ENCODE results near the gene PTPRD. TPM values are rescaled to one million over a fixed set of nuclear protein-coding genes. Genes with fewer than 3 reads are reported as not detected.

PTPRD gene
- total RNA-seq, 2 experiments from 2014 or later = not detected

DNA sequence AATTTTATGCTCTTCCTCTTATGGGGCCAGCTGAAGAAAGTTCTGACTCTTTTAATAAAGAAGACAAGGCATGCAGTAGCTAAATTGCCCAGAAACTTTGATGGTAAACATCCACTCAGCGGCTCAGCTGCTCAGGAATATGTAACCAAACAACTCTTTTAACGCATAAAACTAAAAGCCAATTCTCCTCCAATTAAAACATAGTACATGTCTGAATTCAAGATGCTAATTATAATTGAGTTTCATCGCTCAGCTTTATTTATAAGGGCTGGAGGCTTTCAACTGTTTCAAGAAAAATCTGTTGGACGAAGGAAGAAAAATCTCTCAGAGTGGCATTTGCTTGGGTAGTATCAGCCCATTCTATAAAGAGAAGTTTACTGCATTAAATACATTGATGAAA, 359.5 kb downstream of the PTPRD start:
- Mint-ChIP-seq H3K27me3 (ENCODE audit: low read depth) (no peaks in the 10 kb centered on the region), H3K4me1 (ENCODE audit: low read depth) (no peaks in the 10 kb centered on the region), H3K36me3 (ENCODE audit: low read depth) (no peaks in the 10 kb centered on the region), H3K27ac (no peak overlapping the region), H3K4me3 (no peak overlapping the region), H3K9me3 (peaks cover 3% of the 10 kb centered on the region)
- CTCF ChIA-PET = no interaction called here
- intact Hi-C loops (cut with micrococcal nuclease) = no loop called here
- no peak for DNase-seq

DNA sequence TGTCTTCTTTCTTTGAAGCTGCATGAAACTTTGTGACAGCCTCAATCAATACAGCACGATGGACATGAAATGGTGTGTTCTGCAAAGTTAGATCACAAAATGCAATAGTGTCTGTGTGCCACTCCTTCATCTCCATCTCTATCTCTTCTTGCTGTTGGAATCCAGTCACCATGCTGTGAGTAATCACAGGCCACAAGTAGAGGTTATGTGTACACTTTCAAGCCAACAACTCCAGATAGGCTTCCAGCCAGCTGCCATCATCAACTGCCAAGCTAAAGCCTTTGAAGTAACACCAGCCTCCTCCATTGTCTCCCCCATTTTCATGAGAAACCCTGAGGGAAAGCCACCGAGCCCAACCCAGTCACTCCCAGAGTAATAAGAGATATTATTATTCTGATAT, 360.6 kb downstream of the PTPRD start:
- H3K36me3 Mint-ChIP-seq (ENCODE audit: low read depth) = no peaks in the 10 kb centered on the region
- H3K27me3 Mint-ChIP-seq (ENCODE audit: low read depth) = no peaks in the 10 kb centered on the region
- no peak for DNase-seq
- H3K9me3 Mint-ChIP-seq = peaks cover 5% of the 10 kb centered on the region
- intact Hi-C loops (cut with micrococcal nuclease) = no loop called here
- H3K4me1 Mint-ChIP-seq (ENCODE audit: low read depth) = no peaks in the 10 kb centered on the region
- CTCF ChIA-PET = no interaction called here
- no peak overlapping the region for H3K4me3 Mint-ChIP-seq
- H3K27ac Mint-ChIP-seq = no peak overlapping the region

DNA sequence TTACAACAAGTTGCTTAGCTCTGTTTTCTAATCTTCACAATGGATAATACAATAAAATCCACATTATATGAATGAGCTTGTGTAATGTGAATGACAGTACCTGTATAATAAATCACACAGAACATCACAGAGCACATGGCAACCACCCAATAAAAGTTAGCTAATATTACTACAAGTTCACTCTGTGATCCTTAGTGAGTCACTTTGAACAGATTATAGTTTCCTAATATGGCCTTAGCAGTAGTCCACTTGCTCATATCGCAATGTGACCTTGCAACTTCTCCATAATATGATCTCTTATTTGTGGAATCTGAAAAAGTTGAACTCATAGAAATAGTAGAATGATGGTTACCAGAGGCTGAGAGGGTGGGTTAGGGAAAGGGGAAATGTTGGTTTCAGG, 361.3 kb downstream of the PTPRD start:
- Mint-ChIP-seq H3K9me3 (peaks cover 5% of the 10 kb centered on the region), H3K36me3 (ENCODE audit: low read depth) (no peaks in the 10 kb centered on the region), H3K27ac (no peak overlapping the region), H3K4me1 (ENCODE audit: low read depth) (no peaks in the 10 kb centered on the region), H3K4me3 (no peak overlapping the region), H3K27me3 (ENCODE audit: low read depth) (no peaks in the 10 kb centered on the region)
- no peak for DNase-seq
- CTCF ChIA-PET = no interaction called here
- intact Hi-C loops (cut with micrococcal nuclease) = no loop called here

DNA sequence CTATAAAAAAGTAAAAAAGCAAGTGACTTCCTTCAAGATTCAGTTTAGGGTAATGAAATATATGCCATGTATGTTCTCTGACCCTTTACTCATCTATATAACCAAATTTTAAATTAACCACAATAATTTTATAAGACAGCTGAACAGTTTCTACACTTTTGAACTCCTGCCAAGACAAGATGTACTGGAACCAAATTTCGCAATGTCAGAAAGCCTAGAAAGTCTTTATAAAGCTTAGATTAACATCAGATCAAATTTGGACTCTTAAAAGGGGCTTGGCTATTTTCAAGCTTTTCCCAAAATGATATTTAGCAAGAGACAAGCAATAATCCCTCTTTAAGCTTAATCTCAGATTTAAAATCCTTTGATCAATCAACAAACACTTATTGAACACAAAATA, 362.6 kb downstream of the PTPRD start:
- no peak overlapping the region for H3K27ac Mint-ChIP-seq
- H3K9me3 Mint-ChIP-seq = peaks cover 9% of the 10 kb centered on the region
- H3K27me3 Mint-ChIP-seq (ENCODE audit: low read depth) = no peaks in the 10 kb centered on the region
- no peak overlapping the region for H3K4me3 Mint-ChIP-seq
- intact Hi-C loops (cut with micrococcal nuclease) = no loop called here
- CTCF ChIA-PET = no interaction called here
- no peak for DNase-seq
- no peaks in the 10 kb centered on the region for H3K4me1 Mint-ChIP-seq (ENCODE audit: low read depth)
- no peaks in the 10 kb centered on the region for H3K36me3 Mint-ChIP-seq (ENCODE audit: low read depth)

DNA sequence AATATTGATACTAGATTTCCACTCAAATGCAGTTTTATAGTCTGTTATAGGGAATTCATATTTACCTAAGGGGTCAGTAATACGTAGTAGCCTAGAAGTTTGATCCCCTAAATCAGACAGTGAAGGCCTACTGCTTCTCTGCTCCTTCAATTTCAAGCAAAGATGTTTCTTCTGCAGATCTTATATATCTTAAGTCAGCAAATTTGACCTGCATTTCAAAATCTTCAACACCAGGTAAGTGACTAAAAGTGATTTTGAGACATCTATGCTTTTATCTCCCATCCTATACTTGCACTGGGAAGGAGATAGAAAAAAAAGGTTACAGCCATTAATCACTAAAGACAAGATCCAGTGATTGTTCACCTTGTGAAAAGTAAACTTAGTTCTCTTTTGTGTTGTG, 363.9 kb downstream of the PTPRD start:
- CTCF ChIA-PET = no interaction called here
- DNase-seq = no peak
- intact Hi-C loops (cut with micrococcal nuclease) = no loop called here
- no peaks in the 10 kb centered on the region for H3K4me1 Mint-ChIP-seq (ENCODE audit: low read depth)
- H3K9me3 Mint-ChIP-seq = peaks cover 8% of the 10 kb centered on the region
- H3K27me3 Mint-ChIP-seq (ENCODE audit: low read depth) = no peaks in the 10 kb centered on the region
- H3K36me3 Mint-ChIP-seq (ENCODE audit: low read depth) = no peaks in the 10 kb centered on the region
- no peak overlapping the region for H3K27ac Mint-ChIP-seq
- no peak overlapping the region for H3K4me3 Mint-ChIP-seq

DNA sequence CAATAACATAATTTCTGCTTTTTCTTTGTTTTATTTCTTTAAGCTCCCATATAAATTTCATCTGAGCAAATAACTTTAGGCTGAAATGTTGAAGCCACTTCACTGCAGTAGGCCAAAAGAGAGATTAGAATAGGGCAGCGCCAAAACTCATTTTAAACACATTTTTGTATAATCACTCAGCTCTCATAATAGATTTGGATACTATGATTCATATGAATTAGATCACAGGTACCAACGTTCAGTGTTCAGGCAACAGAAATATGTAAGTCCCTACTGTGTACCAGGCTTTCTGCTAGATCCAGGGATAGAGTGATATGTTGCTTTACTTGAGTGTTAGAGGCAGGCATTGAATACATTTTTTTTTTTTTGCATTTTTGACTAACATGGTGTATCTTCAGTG, 370.5 kb downstream of the PTPRD start:
- Mint-ChIP-seq H3K9me3 (peaks cover 3% of the 10 kb centered on the region), H3K4me3 (no peak overlapping the region), H3K27ac (no peak overlapping the region), H3K27me3 (ENCODE audit: low read depth) (no peaks in the 10 kb centered on the region), H3K4me1 (ENCODE audit: low read depth) (no peaks in the 10 kb centered on the region), H3K36me3 (ENCODE audit: low read depth) (no peaks in the 10 kb centered on the region)
- DNase-seq = no peak
- intact Hi-C loops (cut with micrococcal nuclease) = no loop called here
- CTCF ChIA-PET = no interaction called here

GRCh38 chr9:10238087-10238486, 374.7 kb downstream of the PTPRD start:
- intact Hi-C loops (cut with micrococcal nuclease) = no loop called here
- Mint-ChIP-seq H3K36me3 (ENCODE audit: low read depth) (no peaks in the 10 kb centered on the region), H3K4me1 (ENCODE audit: low read depth) (no peaks in the 10 kb centered on the region), H3K27me3 (ENCODE audit: low read depth) (no peaks in the 10 kb centered on the region), H3K27ac (no peak overlapping the region), H3K4me3 (no peak overlapping the region), H3K9me3 (peaks cover 1% of the 10 kb centered on the region)
- DNase-seq = no peak
- CTCF ChIA-PET = no interaction called here

- no peaks in the 10 kb centered on the region for H3K4me1 Mint-ChIP-seq (ENCODE audit: low read depth)
- peaks cover 1% of the 10 kb centered on the region for H3K9me3 Mint-ChIP-seq
- H3K27me3 Mint-ChIP-seq (ENCODE audit: low read depth) = no peaks in the 10 kb centered on the region
- H3K4me3 Mint-ChIP-seq = no peak overlapping the region
- CTCF ChIA-PET = no interaction called here
- no peaks in the 10 kb centered on the region for H3K36me3 Mint-ChIP-seq (ENCODE audit: low read depth)
- no peak for DNase-seq
- intact Hi-C loops (cut with micrococcal nuclease) = no loop called here
- no peak overlapping the region for H3K27ac Mint-ChIP-seq
Measured at GRCh38 chr9:10237584-10237983, 375.2 kb downstream of the PTPRD start.

DNA sequence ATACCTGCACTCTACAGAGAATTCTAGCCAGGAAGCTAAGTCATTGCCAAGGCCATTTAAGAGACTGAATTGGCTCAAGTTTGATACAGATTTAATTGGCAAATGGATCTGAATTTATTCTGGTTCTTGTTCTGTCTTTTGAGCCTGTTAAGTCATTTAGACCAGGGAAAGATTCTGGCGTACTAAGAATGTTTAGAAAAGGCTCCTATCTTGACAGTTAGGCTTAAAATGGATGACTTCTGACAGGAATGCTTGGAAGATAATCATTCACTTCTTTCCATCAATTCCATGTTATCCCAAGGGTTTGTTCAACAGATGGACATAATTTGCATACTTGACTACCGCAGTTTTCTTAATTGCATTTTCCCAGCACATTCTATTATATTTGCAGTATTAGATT, 376.6 kb downstream of the PTPRD start:
- Mint-ChIP-seq H3K27me3 (ENCODE audit: low read depth) (no peaks in the 10 kb centered on the region), H3K4me1 (ENCODE audit: low read depth) (no peaks in the 10 kb centered on the region), H3K9me3 (peaks cover 3% of the 10 kb centered on the region), H3K27ac (no peak overlapping the region), H3K36me3 (ENCODE audit: low read depth) (no peaks in the 10 kb centered on the region), H3K4me3 (no peak overlapping the region)
- intact Hi-C loops (cut with micrococcal nuclease) = no loop called here
- CTCF ChIA-PET = interaction anchor here (1.6 kb wide), 1 partner anchor 11 kb away, joined by 4 read pairs; no protein-coding TSS in a partner anchor
- no peak for DNase-seq

GRCh38 chr9:10235376-10235775, 377.4 kb downstream of the PTPRD start:
- Mint-ChIP-seq H3K36me3 (ENCODE audit: low read depth) (no peaks in the 10 kb centered on the region), H3K4me3 (no peak overlapping the region), H3K9me3 (peaks cover 5% of the 10 kb centered on the region), H3K27ac (no peak overlapping the region), H3K4me1 (ENCODE audit: low read depth) (no peaks in the 10 kb centered on the region), H3K27me3 (ENCODE audit: low read depth) (no peaks in the 10 kb centered on the region)
- DNase-seq = no peak
- intact Hi-C loops (cut with micrococcal nuclease) = no loop called here
- CTCF ChIA-PET = interaction anchor here (1.6 kb wide), 1 partner anchor 11 kb away, joined by 4 read pairs; no protein-coding TSS in a partner anchor

DNA sequence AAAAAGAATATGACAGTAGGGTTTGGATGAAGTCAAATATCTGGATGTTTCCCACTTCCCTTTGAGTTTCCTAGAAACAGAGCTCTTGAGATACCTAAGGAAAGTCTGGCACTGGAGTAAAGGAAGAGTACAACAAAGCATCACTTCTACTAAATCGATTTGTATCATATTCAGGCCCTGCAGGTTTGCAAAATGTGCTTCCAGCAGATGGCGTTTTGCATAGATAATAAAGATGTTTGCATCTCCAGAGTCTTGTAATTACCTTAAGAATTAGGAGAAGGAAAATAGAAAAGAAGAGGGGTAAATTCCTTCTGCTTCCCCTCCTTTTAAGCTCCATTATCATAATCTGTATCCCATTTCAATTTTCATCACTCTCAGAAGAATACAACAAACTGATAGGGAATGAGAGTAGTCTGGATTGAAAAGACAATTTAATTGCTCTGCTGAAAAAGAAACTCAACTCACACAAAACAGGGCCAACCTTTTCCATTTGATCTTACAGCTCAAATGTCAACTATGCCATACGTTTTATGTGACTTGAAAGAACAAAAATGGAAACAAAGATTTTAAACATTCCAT, 380.4 kb downstream of the PTPRD start:
- Mint-ChIP-seq H3K4me1 (ENCODE audit: low read depth) (no peaks in the 10 kb centered on the region), H3K36me3 (ENCODE audit: low read depth) (no peaks in the 10 kb centered on the region), H3K9me3 (peaks cover 7% of the 10 kb centered on the region), H3K4me3 (no peak overlapping the region), H3K27ac (no peak overlapping the region), H3K27me3 (ENCODE audit: low read depth) (no peaks in the 10 kb centered on the region)
- no peak for DNase-seq
- intact Hi-C loops (cut with micrococcal nuclease) = no loop called here
- CTCF ChIA-PET = no interaction called here

GRCh38 chr9:10230512-10230911, 382.3 kb downstream of the PTPRD start:
- peaks cover 7% of the 10 kb centered on the region for H3K9me3 Mint-ChIP-seq
- no peak overlapping the region for H3K4me3 Mint-ChIP-seq
- no peaks in the 10 kb centered on the region for H3K36me3 Mint-ChIP-seq (ENCODE audit: low read depth)
- intact Hi-C loops (cut with micrococcal nuclease) = no loop called here
- H3K4me1 Mint-ChIP-seq (ENCODE audit: low read depth) = no peaks in the 10 kb centered on the region
- no peak overlapping the region for H3K27ac Mint-ChIP-seq
- CTCF ChIA-PET = no interaction called here
- no peak for DNase-seq
- no peaks in the 10 kb centered on the region for H3K27me3 Mint-ChIP-seq (ENCODE audit: low read depth)

DNA sequence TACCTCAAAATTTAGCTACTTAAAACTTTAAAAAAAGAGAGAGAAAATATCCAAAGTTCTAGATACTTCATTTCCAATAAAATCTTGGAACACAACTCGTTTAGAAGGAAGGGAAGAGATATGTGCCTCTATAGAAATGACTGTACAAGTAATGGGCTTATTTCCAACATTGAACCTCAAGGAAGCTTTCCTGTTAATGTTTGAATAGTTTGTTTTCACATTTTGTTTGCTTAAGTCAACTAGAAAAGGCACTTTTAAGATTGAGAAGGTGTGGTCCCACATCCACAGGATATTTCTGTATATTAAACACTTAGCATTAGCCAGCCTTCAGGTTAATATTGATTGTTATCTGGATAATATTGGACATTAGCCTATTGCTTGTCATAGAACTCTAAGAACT, 384.7 kb downstream of the PTPRD start:
- H3K27me3 Mint-ChIP-seq (ENCODE audit: low read depth) = no peaks in the 10 kb centered on the region
- H3K36me3 Mint-ChIP-seq (ENCODE audit: low read depth) = no peaks in the 10 kb centered on the region
- CTCF ChIA-PET = no interaction called here
- H3K27ac Mint-ChIP-seq = no peak overlapping the region
- no peak for DNase-seq
- intact Hi-C loops (cut with micrococcal nuclease) = no loop called here
- H3K4me3 Mint-ChIP-seq = no peak overlapping the region
- H3K4me1 Mint-ChIP-seq (ENCODE audit: low read depth) = no peaks in the 10 kb centered on the region
- H3K9me3 Mint-ChIP-seq = peaks cover 7% of the 10 kb centered on the region

GRCh38 chr9:10226996-10227395, 385.8 kb downstream of the PTPRD start:
- DNase-seq = no peak
- no peaks in the 10 kb centered on the region for H3K36me3 Mint-ChIP-seq (ENCODE audit: low read depth)
- H3K27me3 Mint-ChIP-seq (ENCODE audit: low read depth) = no peaks in the 10 kb centered on the region
- no peaks in the 10 kb centered on the region for H3K4me1 Mint-ChIP-seq (ENCODE audit: low read depth)
- H3K4me3 Mint-ChIP-seq = no peak overlapping the region
- no peak overlapping the region for H3K27ac Mint-ChIP-seq
- H3K9me3 Mint-ChIP-seq = peaks cover 7% of the 10 kb centered on the region
- CTCF ChIA-PET = interaction anchor here (0.6 kb wide), 1 partner anchor 1717 kb away, joined by 3 read pairs; no protein-coding TSS in a partner anchor
- intact Hi-C loops (cut with micrococcal nuclease) = no loop called here

Measured in activated naive CD4-positive, alpha-beta T cell treated with anti-CD3 and anti-CD28 coated beads for 36 hours (primary cell).